Transverse colon (tissue), 4 donors: ENCODE results near the gene PTF1A. TPM values are rescaled to one million over a fixed set of nuclear protein-coding genes. Genes with fewer than 3 reads are reported as not detected.

Experiments
- DNase-seq: peaks from one replicate; pipeline ENCODE4 v3.0.0-alpha.2; 2019
- H3K27ac ChIP-seq, 4 donors: fragments of 200-600 bp; sonication (generic); 2 replicates each; pipeline ENCODE4 v1.5.1; 2016 to 2018; ENCODE audit warnings: inconsistent platforms in 4 of 4
- H3K27me3 ChIP-seq: fragments of 200-600 bp; sonication (generic); 2 replicates; pipeline ENCODE4 v1.5.1; 2017; ENCODE audit warnings: inconsistent platforms
- H3K36me3 ChIP-seq, 4 donors: fragments of 200-600 bp; sonication (generic); 2 replicates each; pipeline ENCODE4 v1.5.1; 2017 to 2019; ENCODE audit warnings: inconsistent platforms in 4 of 4
- H3K4me1 ChIP-seq, 4 donors: fragments of 200-600 bp; sonication (generic); 2 replicates each; pipeline ENCODE4 v1.5.1; 2017 to 2020; ENCODE audit warnings: inconsistent platforms in 4 of 4
- H3K4me3 ChIP-seq, 4 donors: fragments of 200-600 bp; sonication (generic); 1 replicate in 1 of 4; 2 replicates in 3 of 4; pipeline versions ENCODE4 v1.5.1 to v1.6.1; 2017 to 2019; ENCODE audit warnings: inconsistent platforms in 4 of 4
- H3K9me3 ChIP-seq, 2 donors: fragments of 200-600 bp; sonication (generic); 2 replicates each; pipeline ENCODE4 v1.5.1; 2017 to 2019; ENCODE audit warnings: inconsistent platforms in 2 of 2
- CTCF ChIP-seq, 5 experiments: fragments of 200-600 bp in 3 of 5; fragments of 450-650 bp in 2 of 5; sonication (generic) in 3 of 5; IDR thresholded peaks; 1 replicate in 2 of 5; 2 replicates in 3 of 5; pipeline ENCODE4 v1.5.1; 2016 to 2017; ENCODE audit warnings: antibody characterized with exemption in 5 of 5, inconsistent platforms in 3 of 5, mild to moderate bottlenecking in 2 of 5, moderate library complexity in 1 of 5
- EP300 ChIP-seq: sonication (generic); formaldehyde crosslinking; IDR thresholded peaks from one replicate; pipeline ENCODE4 v1.6.1; 2017; ENCODE audit warnings: antibody characterized with exemption, low read depth
- POLR2A ChIP-seq: fragments of 450-650 bp; IDR thresholded peaks from one replicate; pipeline ENCODE4 v1.6.1; 2016; ENCODE audit warnings: antibody characterized with exemption, mild to moderate bottlenecking, moderate library complexity
- POLR2AphosphoS5 ChIP-seq, 3 donors: sonication (generic); formaldehyde crosslinking; IDR thresholded peaks; one replicate each; pipeline ENCODE4 v1.6.1; 2016; ENCODE audit warnings: antibody characterized with exemption in 3 of 3
- WGBS, 2 donors: methylation state at CpG; one replicate each; pipeline ENCODE4 v1.1.5; 2018; ENCODE audit warnings: low coverage in 1 of 2; 5-methylcytosine and 5-hydroxymethylcytosine counted together
- in situ Hi-C, 4 donors: fragments of 200-750 bp; cut with MboI; loops; one replicate each; pipeline versions ENCODE4 v1.15.0 to v1.15.1; 2017; ENCODE audit warnings: low sequenced_read_pairs in 3 of 4, low pct_ligation_motif_present in 1 of 4, low pct_unique_long_range_greater_than_20kb in 1 of 4
- intact Hi-C: fragments of 100-400 bp; cut with DNase I; formaldehyde crosslinking; loops from one replicate; pipeline ENCODE4 v1.15.1; 2023; ENCODE audit warnings: low total_unique reads
- total RNA-seq, 4 donors: library from RNA; depleted of rRNA; stranded (reverse); fragments of >200 nt; gene quantifications; one replicate each; pipeline ENCODE4 v1.1.0, GENCODE V29; 2016

PTF1A gene
- total RNA-seq, 4 donors from 2014 or later = not detected

GRCh38 chr10:23148214-23148613 lies 43.9 kb upstream of the PTF1A start:
- Histone ChIP-seq H3K9me3 (no peaks in the 10 kb centered on the region), H3K36me3 (no peaks in the 10 kb centered on the region), H3K4me1 (no peaks in the 10 kb centered on the region), H3K27ac (no peak overlapping the region), H3K27me3 (no peaks in the 10 kb centered on the region), H3K4me3 (no peak overlapping the region)
- TF ChIP-seq CTCF (IDR thresholded peaks at IDR 0.05) (no peak), POLR2AphosphoS5 (IDR thresholded peaks at IDR 0.05) (no peak), EP300 (no peak), POLR2A (no peak)
- in situ Hi-C loops = loop anchor here in 1 of 4 donors (25.0 kb wide), 1 partner anchor 389 kb away; no protein-coding TSS in a partner anchor
- no peak for DNase-seq
- 92 to 93% methylated on average over 14 to 19 of the region's 19 CpGs for WGBS, 2 donors
- intact Hi-C loops = no loop called here

DNA sequence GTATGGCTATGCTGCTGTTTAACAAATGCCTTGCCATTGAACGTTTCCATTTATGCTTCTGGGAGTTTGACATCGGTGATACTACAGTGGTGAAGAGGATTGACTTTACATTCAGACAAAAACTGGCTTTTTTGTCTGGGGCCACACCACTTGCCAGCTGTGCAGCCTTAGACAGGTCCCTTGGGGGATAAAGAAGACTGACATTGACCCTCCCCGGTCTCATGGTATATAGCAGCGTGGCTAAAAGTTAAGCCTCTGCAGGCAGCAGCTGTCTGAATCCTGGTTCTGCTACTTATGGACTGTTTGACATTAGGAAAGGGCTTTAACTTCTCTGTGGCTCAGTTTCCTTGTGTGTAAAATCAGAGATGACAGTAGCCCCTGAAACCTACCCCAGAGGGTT lies 42.0 kb upstream of the PTF1A start:
- WGBS, 2 donors = 85% methylated on average over 4 of the region's 4 CpGs; no CpG with 5 or more reads in 1 of the 2 donors
- no peak for DNase-seq
- in situ Hi-C loops = loop anchor here in 2 of 4 donors (25.0 kb wide), 2 partner anchors 387 to 1412 kb away; no protein-coding TSS in a partner anchor
- Histone ChIP-seq H3K4me3 (no peak overlapping the region), H3K4me1 (no peaks in the 10 kb centered on the region), H3K9me3 (no peaks in the 10 kb centered on the region), H3K27me3 (no peaks in the 10 kb centered on the region), H3K36me3 (no peaks in the 10 kb centered on the region), H3K27ac (no peak overlapping the region)
- intact Hi-C loops = no loop called here
- TF ChIP-seq EP300 (no peak), POLR2A (no peak), POLR2AphosphoS5 (IDR thresholded peaks at IDR 0.05) (no peak), CTCF (IDR thresholded peaks at IDR 0.05) (no peak)

DNA sequence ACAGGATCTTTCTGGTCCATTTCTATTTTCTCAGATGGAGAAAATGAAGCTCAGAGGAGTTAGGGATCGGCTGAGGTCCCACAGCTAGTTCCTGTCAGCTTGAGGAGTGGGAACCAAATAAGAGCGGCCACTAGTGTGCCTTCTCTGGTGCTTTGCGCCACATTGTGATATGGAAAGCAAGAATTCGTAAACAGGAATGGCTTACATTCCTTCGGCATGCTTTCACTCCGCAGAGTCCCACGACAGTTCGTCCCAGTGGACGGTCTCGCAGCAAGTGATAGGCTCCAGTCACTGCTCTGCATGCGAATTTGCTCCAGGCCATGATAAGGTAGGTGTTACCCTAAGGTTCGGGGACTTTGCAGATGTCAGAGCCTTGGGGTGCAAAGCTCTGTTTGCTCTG lies 41.5 kb upstream of the PTF1A start:
- in situ Hi-C loops (loop anchor here in 2 of 4 donors (25.0 kb wide), 2 partner anchors 387 to 1412 kb away; no protein-coding TSS in a partner anchor), intact Hi-C loops (no loop called here)

DNA sequence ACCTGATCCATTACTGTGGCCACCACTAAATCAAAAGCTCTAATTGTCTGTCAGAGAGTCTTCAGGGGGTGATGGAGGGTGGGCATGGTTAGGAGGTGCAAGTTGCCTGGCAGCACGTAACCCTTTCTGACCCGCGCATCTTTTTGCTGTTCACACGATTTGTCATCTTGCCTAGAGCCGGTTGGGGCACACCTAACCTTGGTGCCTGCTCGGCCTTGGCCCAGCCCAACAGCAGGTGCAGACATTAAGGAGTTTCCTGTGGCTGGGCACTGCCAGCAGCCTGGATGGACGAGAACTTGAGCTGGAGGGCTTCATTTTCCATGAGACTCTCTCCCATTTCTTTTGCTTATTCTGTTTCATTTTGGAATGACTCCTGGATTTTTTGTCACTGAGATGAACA lies 41.0 kb upstream of the PTF1A start:
- intact Hi-C loops = no loop called here
- no peak for DNase-seq
- WGBS, 2 donors = 20 to 64% methylated on average over 1 to 7 of the region's 7 CpGs
- no peaks in the 10 kb centered on the region for H3K9me3 ChIP-seq
- no peak overlapping the region for H3K4me3 ChIP-seq
- no peaks in the 10 kb centered on the region for H3K4me1 ChIP-seq
- no peak overlapping the region for H3K27ac ChIP-seq
- no peak for TF ChIP-seq POLR2AphosphoS5 (IDR thresholded peaks at IDR 0.05)
- no peak for TF ChIP-seq CTCF (IDR thresholded peaks at IDR 0.05)
- TF ChIP-seq POLR2A = no peak
- TF ChIP-seq EP300 = no peak
- H3K27me3 ChIP-seq = no peaks in the 10 kb centered on the region
- in situ Hi-C loops = loop anchor here in 2 of 4 donors (25.0 kb wide), 2 partner anchors 386 to 1411 kb away; no protein-coding TSS in a partner anchor
- H3K36me3 ChIP-seq = no peaks in the 10 kb centered on the region

More for the DNA sequence above, 41.5 kb upstream of the PTF1A start:
- WGBS, 2 donors = 74 to 87% methylated on average over 3 to 12 of the region's 12 CpGs
- H3K4me1 ChIP-seq = no peaks in the 10 kb centered on the region
- DNase-seq = no peak
- no peaks in the 10 kb centered on the region for H3K36me3 ChIP-seq
- no peaks in the 10 kb centered on the region for H3K27me3 ChIP-seq
- no peaks in the 10 kb centered on the region for H3K9me3 ChIP-seq
- no peak overlapping the region for H3K4me3 ChIP-seq
- no peak overlapping the region for H3K27ac ChIP-seq
- TF ChIP-seq POLR2A (no peak), POLR2AphosphoS5 (IDR thresholded peaks at IDR 0.05) (no peak), EP300 (no peak), CTCF (IDR thresholded peaks at IDR 0.05) (no peak)
